ENCODE data around the gene DACH1.

GRCh38 chr13:71644579-71644978 is 222.4 kb downstream of the DACH1 start:
- TF ChIP-seq CTCF (IDR thresholded peaks at IDR 0.05) (no peak), EP300 (IDR thresholded peaks at IDR 0.05; ENCODE audit: low read depth) (no peak), POLR2A (IDR thresholded peaks at IDR 0.05) (no peak)
